Glutamatergic neuron (in vitro differentiated cells): Measurements from ENCODE around the gene ELF2. TPM values are rescaled to one million over a fixed set of nuclear protein-coding genes. Genes with fewer than 3 reads are reported as not detected.

Source experiments
- DNase-seq: peaks from one replicate; pipeline ENCODE4 v3.0.0; 2022
- H3K27ac Mint-ChIP-seq: one replicate; pipeline ENCODE4 v1.8.0; 2020; ENCODE audit warnings: mild to moderate bottlenecking, mixed read lengths, inconsistent platforms; ENCODE audit not compliant: unreplicated experiment
- H3K27me3 Mint-ChIP-seq: one replicate; pipeline ENCODE4 v1.8.0; 2020; ENCODE audit warnings: mild to moderate bottlenecking, moderate library complexity, mixed read lengths, inconsistent platforms; ENCODE audit not compliant: unreplicated experiment
- H3K36me3 Mint-ChIP-seq: one replicate; pipeline ENCODE4 v1.8.0; 2020; ENCODE audit warnings: mild to moderate bottlenecking, mixed read lengths, inconsistent platforms; ENCODE audit not compliant: unreplicated experiment
- H3K4me1 Mint-ChIP-seq: one replicate; pipeline ENCODE4 v1.8.0; 2020; ENCODE audit warnings: mild to moderate bottlenecking, low read depth, mixed read lengths, inconsistent platforms; ENCODE audit not compliant: unreplicated experiment
- H3K4me3 Mint-ChIP-seq: one replicate; pipeline ENCODE4 v1.8.0; 2020; ENCODE audit warnings: mild to moderate bottlenecking, mixed read lengths, inconsistent platforms; ENCODE audit not compliant: unreplicated experiment
- H3K9me3 Mint-ChIP-seq: one replicate; pipeline ENCODE4 v1.8.0; 2020; ENCODE audit warnings: mild to moderate bottlenecking, moderate library complexity, mixed read lengths, inconsistent platforms; ENCODE audit not compliant: unreplicated experiment
- total RNA-seq: library from RNA; stranded (reverse); fragmentation: NEBNext Ultra II Directional; extraction: Animal tissue kit (Norgen Biotek cat#: 25700); gene quantifications from one replicate; pipeline ENCODE4 v1.2.1, GENCODE V29; 2021; ENCODE audit not compliant: unreplicated experiment
- TF ChIP-seq, protein P1 (sequence below): fragments of 200-600 bp; sonication (generic); IDR thresholded peaks from one replicate; pipeline ENCODE4 v1.5.0; 2021; ENCODE audit not compliant: partially characterized antibody, unreplicated experiment

The ELF2 gene
- total RNA-seq, 1 donor from 2014 or later = 32.4 TPM

DNA sequence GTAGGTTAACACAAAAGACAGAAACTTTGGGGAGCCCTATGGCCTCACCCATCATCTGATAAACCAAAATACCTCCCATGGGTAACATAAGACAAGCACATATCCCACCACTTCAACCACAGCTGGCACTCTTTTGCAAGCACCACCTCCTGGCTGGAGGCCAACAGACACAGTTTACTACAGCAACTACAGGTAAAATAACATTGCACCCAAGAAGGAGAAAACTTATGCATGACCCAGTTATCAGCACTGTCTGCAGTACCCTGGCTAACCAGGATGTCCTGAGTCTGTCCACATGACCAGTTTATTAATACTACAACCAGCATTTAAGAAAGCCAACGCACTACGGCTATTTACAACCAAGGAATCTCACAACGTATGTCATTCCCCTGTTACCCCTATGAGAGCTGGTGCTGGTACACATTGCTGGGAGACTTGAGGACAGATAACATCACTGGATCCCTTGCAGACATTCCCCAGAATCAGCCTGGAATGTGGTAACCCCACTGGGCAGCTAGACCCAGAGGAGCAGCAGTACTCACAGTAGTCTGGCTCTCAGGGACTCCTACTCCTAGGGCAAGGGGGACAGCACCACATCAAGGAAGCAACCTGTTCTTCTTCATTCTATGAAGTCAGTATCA lies 32.0 kb downstream of the ELF2 start:
- no peak overlapping the region for H3K4me3 Mint-ChIP-seq
- peaks cover 9% of the 10 kb centered on the region for H3K4me1 Mint-ChIP-seq
- H3K27me3 Mint-ChIP-seq = no peaks in the 10 kb centered on the region
- H3K27ac Mint-ChIP-seq = no peak overlapping the region
- H3K9me3 Mint-ChIP-seq = peaks cover 1% of the 10 kb centered on the region
- TF ChIP-seq, protein P1, sequence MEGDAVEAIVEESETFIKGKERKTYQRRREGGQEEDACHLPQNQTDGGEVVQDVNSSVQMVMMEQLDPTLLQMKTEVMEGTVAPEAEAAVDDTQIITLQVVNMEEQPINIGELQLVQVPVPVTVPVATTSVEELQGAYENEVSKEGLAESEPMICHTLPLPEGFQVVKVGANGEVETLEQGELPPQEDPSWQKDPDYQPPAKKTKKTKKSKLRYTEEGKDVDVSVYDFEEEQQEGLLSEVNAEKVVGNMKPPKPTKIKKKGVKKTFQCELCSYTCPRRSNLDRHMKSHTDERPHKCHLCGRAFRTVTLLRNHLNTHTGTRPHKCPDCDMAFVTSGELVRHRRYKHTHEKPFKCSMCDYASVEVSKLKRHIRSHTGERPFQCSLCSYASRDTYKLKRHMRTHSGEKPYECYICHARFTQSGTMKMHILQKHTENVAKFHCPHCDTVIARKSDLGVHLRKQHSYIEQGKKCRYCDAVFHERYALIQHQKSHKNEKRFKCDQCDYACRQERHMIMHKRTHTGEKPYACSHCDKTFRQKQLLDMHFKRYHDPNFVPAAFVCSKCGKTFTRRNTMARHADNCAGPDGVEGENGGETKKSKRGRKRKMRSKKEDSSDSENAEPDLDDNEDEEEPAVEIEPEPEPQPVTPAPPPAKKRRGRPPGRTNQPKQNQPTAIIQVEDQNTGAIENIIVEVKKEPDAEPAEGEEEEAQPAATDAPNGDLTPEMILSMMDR = no peak
- no peak for DNase-seq
- H3K36me3 Mint-ChIP-seq = no peaks in the 10 kb centered on the region

DNA sequence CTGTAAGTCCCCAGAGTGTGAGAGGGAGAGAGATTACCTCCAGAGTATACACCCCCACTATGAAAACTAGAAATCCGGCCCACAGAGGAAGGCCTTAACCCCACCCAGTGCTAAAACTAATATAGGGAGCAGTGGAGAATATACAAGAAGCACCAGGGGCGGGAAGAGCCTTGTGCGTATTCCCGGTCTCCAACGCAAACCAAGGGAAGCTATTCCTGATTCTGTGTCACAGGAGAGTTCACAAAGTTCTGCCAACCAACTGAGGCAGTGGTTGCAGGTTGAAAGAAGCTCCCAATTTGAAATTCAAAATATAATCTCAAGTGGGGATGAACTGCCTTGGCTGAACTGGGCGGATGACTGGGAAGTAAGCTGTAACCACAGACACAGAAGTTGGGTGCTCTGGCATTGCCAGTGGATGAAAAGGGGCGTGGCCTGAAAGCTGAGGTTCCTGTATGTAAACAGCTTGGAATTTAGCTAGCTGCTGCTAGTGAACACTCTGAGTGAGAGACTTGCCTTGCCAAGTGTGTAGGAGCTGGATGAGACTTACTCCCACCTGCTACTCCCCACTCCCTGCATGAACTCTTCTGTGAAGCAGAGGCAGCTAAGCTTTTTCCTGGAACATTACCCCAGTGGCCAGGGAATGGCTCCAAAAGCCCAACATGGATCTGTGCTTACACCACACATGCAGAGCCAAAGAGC lies 32.7 kb downstream of the ELF2 start:
- Mint-ChIP-seq H3K4me1 (peaks cover 9% of the 10 kb centered on the region), H3K9me3 (peaks cover 1% of the 10 kb centered on the region), H3K4me3 (no peak overlapping the region), H3K36me3 (no peaks in the 10 kb centered on the region), H3K27me3 (no peaks in the 10 kb centered on the region), H3K27ac (no peak overlapping the region)
- TF ChIP-seq, protein P1 = no peak
- no peak for DNase-seq

- H3K27ac Mint-ChIP-seq = peak overlapping the region; percentile 36
- H3K4me1 Mint-ChIP-seq = peaks cover 9% of the 10 kb centered on the region
- TF ChIP-seq, protein P1 = no peak
Measured at GRCh38 chr4:139142980-139143379, 34.0 kb downstream of the ELF2 start.

DNA sequence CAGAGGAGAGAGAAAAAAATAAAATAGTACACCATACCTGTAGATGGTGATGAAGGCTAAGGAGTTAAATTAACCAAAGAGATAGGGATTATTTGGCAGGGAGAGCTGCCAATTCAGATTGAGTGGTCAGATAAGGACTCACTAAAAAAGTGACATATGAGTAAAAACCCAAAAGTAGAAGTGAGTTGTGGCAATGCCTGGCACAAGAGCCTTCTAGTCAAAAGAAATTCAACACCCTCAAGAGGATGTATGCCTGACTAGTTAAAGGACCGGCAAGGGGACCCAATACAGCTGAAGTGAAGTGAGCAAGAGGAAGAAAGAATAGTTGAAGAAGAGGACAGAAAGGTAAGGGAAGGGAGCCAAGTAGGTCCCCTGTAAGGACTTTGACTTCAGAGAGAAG lies 34.9 kb downstream of the ELF2 start:
- peaks cover 14% of the 10 kb centered on the region for H3K4me1 Mint-ChIP-seq
- H3K36me3 Mint-ChIP-seq = no peaks in the 10 kb centered on the region
- H3K9me3 Mint-ChIP-seq = peaks cover 1% of the 10 kb centered on the region
- no peaks in the 10 kb centered on the region for H3K27me3 Mint-ChIP-seq
- TF ChIP-seq, protein P1 = no peak
- H3K4me3 Mint-ChIP-seq = no peak overlapping the region
- H3K27ac Mint-ChIP-seq = no peak overlapping the region
- no peak for DNase-seq

More at GRCh38 chr4:139142980-139143379, 34.0 kb downstream of the ELF2 start:
- no peak for DNase-seq
- H3K9me3 Mint-ChIP-seq = peaks cover 1% of the 10 kb centered on the region
- peak overlapping the region; percentile 3 for H3K4me3 Mint-ChIP-seq
- H3K27me3 Mint-ChIP-seq = no peaks in the 10 kb centered on the region
- no peaks in the 10 kb centered on the region for H3K36me3 Mint-ChIP-seq

DNA sequence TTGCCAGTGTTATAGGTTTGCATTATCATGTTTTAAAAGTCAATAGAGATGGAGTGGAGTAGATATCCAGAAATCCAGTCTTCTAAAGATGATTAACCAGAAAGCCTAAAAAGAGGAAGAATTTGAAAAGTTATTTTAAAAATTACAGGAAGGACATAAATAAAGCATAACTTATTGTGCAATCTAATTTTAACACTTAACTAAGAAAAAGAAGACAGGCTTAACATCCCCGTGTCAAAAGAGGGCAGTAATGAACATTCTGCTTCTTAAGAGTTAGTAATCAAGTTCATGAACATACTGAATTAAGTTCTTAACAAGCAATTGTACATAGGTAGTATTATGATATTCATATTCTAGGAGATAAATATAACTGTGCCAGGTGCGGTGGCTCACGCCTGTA lies 39.3 kb downstream of the ELF2 start:
- peaks cover 1% of the 10 kb centered on the region for H3K9me3 Mint-ChIP-seq

More for the DNA sequence above, 39.3 kb downstream of the ELF2 start:
- no peaks in the 10 kb centered on the region for H3K27me3 Mint-ChIP-seq
- no peaks in the 10 kb centered on the region for H3K36me3 Mint-ChIP-seq
- no peak overlapping the region for H3K4me3 Mint-ChIP-seq
- no peak overlapping the region for H3K27ac Mint-ChIP-seq
- TF ChIP-seq, protein P1 = no peak
- no peak for DNase-seq
- peaks cover 8% of the 10 kb centered on the region for H3K4me1 Mint-ChIP-seq
